OCI-LY7 (cell line): ENCODE data around the gene ENAH. TPM values are rescaled to one million over a fixed set of nuclear protein-coding genes. Genes with fewer than 3 reads are reported as not detected.

Experiments
- BruUV-seq: library from RNA; stranded (reverse); fragments of 400-500 nt; replicated peaks from 2 replicates; lab custom pipeline; 2021; lab: Mats Ljungman, UMichigan
- CTCF ChIA-PET: fragments of 300-600 bp; sonication (Branson Sonifier 250); formaldehyde crosslinking; loops from one replicate; lab custom pipeline; 2022; ENCODE audit warnings: antibody characterized with exemption; ENCODE audit not compliant: unreplicated experiment; lab: Charles Lee
- POLR2A ChIA-PET: fragments of 300-600 bp; sonication (Branson Sonifier 250); formaldehyde crosslinking; loops from one replicate; lab custom pipeline; 2022; ENCODE audit warnings: antibody characterized with exemption; lab: Charles Lee
- DNase-seq: peaks from one replicate; pipeline ENCODE4 v3.0.0-alpha.2; 2015; ENCODE audit warnings: low spot score
- H2AFZ ChIP-seq: fragments of 200-600 bp; sonication (generic), shearing (Covaris generic); 2 replicates; pipeline ENCODE4 v1.6.1; 2014; ENCODE audit warnings: mild to moderate bottlenecking, antibody characterized with exemption, low read length, moderate library complexity
- H3K27ac ChIP-seq: fragments of 200-600 bp; sonication (generic); 2 replicates; pipeline ENCODE4 v1.5.1; 2014; ENCODE audit warnings: mixed run types, low read depth, mild to moderate bottlenecking, moderate library complexity, low read length, inconsistent platforms; ENCODE audit not compliant: poor library complexity, severe bottlenecking
- H3K36me3 ChIP-seq: fragments of 200-600 bp; sonication (generic); 2 replicates; pipeline ENCODE4 v1.6.1; 2014; ENCODE audit warnings: mild to moderate bottlenecking, antibody characterized with exemption, low read length, moderate library complexity, mixed read lengths; ENCODE audit not compliant: insufficient read depth
- H3K4me1 ChIP-seq: fragments of 200-600 bp; sonication (generic); 2 replicates; pipeline ENCODE4 v1.5.1; 2014; ENCODE audit warnings: mild to moderate bottlenecking, low read length; ENCODE audit not compliant: insufficient read depth, poor library complexity, severe bottlenecking
- H3K4me2 ChIP-seq: fragments of 200-600 bp; sonication (generic); 2 replicates; pipeline ENCODE4 v1.6.1; 2014; ENCODE audit warnings: mild to moderate bottlenecking, low read length
- H3K4me3 ChIP-seq: fragments of 200-600 bp; sonication (generic); 2 replicates; pipeline ENCODE4 v1.5.1; 2014; ENCODE audit warnings: mild to moderate bottlenecking, low read depth, low read length; ENCODE audit not compliant: poor library complexity, severe bottlenecking
- H3K79me2 ChIP-seq: fragments of 200-600 bp; sonication (generic); 2 replicates; pipeline ENCODE4 v1.6.1; 2016; ENCODE audit warnings: low read depth, mild to moderate bottlenecking, low read length, moderate library complexity, mixed read lengths; ENCODE audit not compliant: insufficient read depth
- H3K9me2 ChIP-seq: fragments of 200-600 bp; sonication (generic); 2 replicates; pipeline ENCODE4 v1.6.1; 2016; ENCODE audit warnings: mild to moderate bottlenecking, low read length, mixed read lengths; ENCODE audit not compliant: insufficient read depth
- H3K9me3 ChIP-seq: fragments of 200-600 bp; sonication (generic); 2 replicates; pipeline ENCODE4 v1.6.1; 2014; ENCODE audit warnings: mild to moderate bottlenecking, mixed run types, low read length, mixed read lengths
- H4K20me1 ChIP-seq: fragments of 200-600 bp; sonication (generic); 2 replicates; pipeline ENCODE4 v1.6.1; 2014; ENCODE audit warnings: mild to moderate bottlenecking, antibody characterized with exemption, low read length, moderate library complexity, mixed read lengths; ENCODE audit not compliant: insufficient read depth
- CTCF ChIP-seq: fragments of 200-600 bp; sonication (generic); conservative IDR thresholded peaks from 2 replicates; pipeline ENCODE4 v1.5.1; 2014; ENCODE audit warnings: mild to moderate bottlenecking, antibody characterized with exemption, low read length, moderate library complexity, mixed read lengths
- EZH2phosphoT487 ChIP-seq: fragments of 200-600 bp; sonication (generic); IDR thresholded peaks from 2 replicates; pipeline ENCODE4 v1.6.1; 2018; ENCODE audit warnings: low read depth, borderline replicate concordance, mild to moderate bottlenecking, mixed run types, antibody characterized with exemption, low read length, moderate library complexity, mixed read lengths
- intact Hi-C: fragments of 100-400 bp; cut with micrococcal nuclease; formaldehyde crosslinking; loops from one replicate; pipeline ENCODE4 v1.10.0; 2022; ENCODE audit not compliant: unreplicated experiment
- total RNA-seq, 2 experiments: library from RNA; depleted of rRNA in 1 of 2; stranded (reverse); fragments of >200 nt in 1 of 2; shearing (Covaris generic) in 1 of 2; gene quantifications; 2 replicates each; pipeline ENCODE4 v1.2.3, GENCODE V29; 2014 to 2022

Gene ENAH
- total RNA-seq, 2 experiments from 2014 or later = 4.6 to 18.1 TPM

GRCh38 chr1:225468270-225469020, 184.5 kb downstream of the ENAH start:
- Histone ChIP-seq H3K4me1 (peaks cover 51% of the 10 kb centered on the region), H3K4me3 (peak overlapping the region; percentile 74), H3K9me2 (no peaks in the 10 kb centered on the region), H3K27ac (peak overlapping the region; percentile 95), H3K4me2 (peak overlapping the region; percentile 98), H4K20me1 (no peaks in the 10 kb centered on the region), H3K9me3 (no peaks in the 10 kb centered on the region), H3K79me2 (no peaks in the 10 kb centered on the region), H3K36me3 (no peaks in the 10 kb centered on the region), H2AFZ (peak overlapping the region; percentile 79; the same call in 1 of the 2 replicates)
- intact Hi-C loops = loop anchor here (5.0 kb wide), 1 partner anchor 594 kb away; the partner anchor contains the start of gene H3-3A
- ChIA-PET POLR2A (interaction anchor here (0.6 to 4.4 kb wide), 29 partner anchors 12 to 660 kb away, joined by 3 to 51 read pairs (median 4); partner anchors contain the start of genes LBR and SRP9), CTCF (interaction anchor here (0.6 to 2.1 kb wide), 10 partner anchors 10 to 1061 kb away, joined by 3 to 8 read pairs (median 4); no protein-coding TSS in a partner anchor)
- TF ChIP-seq EZH2phosphoT487 (no peak), CTCF (no peak)
- DNase-seq = no peak
- BruUV-seq = no TSS peak

- Histone ChIP-seq H2AFZ (peak overlapping the region; percentile 79), H4K20me1 (no peaks in the 10 kb centered on the region), H3K9me3 (no peaks in the 10 kb centered on the region), H3K4me1 (peaks cover 47% of the 10 kb centered on the region), H3K4me3 (peak overlapping the region; percentile 74), H3K27ac (peak overlapping the region; percentile 95), H3K9me2 (no peaks in the 10 kb centered on the region), H3K4me2 (peak overlapping the region; percentile 98), H3K36me3 (no peaks in the 10 kb centered on the region), H3K79me2 (no peaks in the 10 kb centered on the region)
- BruUV-seq = no TSS peak
- CTCF ChIA-PET = interaction anchor here (0.6 to 2.1 kb wide), 7 partner anchors 9 to 478 kb away, joined by 3 to 12 read pairs (median 5); no protein-coding TSS in a partner anchor
- peak; percentile 96 for DNase-seq
- no peak for TF ChIP-seq EZH2phosphoT487
- peak; percentile 17; the same call in 1 of the 2 replicates for TF ChIP-seq CTCF
- POLR2A ChIA-PET = interaction anchor here (0.6 to 4.4 kb wide), 27 partner anchors 13 to 661 kb away, joined by 3 to 51 read pairs (median 4); partner anchors contain the start of genes LBR and SRP9
- intact Hi-C loops = loop anchor here (1.0 to 5.0 kb wide), 4 partner anchors 22 to 595 kb away; partner anchors contain the start of genes H3-3A and LBR
Observed at GRCh38 chr1:225467193-225468020, 185.5 kb downstream of the ENAH start.
